Measurements from ENCODE around the gene BORCS6.

Gene BORCS6

DNA sequence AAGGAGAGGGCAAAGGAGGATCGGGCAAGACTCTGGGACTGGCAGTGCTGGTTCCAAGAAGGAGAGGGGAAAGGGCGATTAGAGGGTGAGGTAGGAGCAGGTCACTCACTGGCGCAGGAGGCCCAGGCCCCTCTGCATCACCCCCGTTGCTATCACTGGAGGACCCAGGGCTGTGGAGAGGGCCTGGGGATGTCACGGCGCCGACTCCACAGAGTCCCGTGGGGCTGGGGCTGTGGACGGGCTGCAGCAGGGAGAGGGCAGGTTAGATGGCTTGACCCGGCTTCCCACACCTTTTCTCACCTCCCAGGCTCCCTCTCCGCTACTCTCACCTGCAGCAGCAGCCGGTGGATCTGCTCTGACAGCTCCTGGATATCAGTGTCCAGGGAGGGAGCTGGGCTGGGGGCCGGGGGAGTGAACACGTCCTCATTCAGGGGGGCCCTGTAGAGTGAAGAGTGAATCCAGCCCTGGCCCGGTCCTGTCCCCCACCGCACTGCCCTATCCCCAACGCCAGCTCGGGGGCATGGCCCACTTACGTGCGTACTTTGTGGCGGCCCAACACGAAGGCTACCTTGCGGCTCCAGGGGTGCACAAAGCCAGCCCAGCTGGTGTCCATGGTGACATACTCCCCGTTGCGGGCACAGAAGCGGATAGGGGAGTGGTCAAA is 42.7 kb downstream of the BORCS6 start:
- TF ChIP-seq, protein P1, sequence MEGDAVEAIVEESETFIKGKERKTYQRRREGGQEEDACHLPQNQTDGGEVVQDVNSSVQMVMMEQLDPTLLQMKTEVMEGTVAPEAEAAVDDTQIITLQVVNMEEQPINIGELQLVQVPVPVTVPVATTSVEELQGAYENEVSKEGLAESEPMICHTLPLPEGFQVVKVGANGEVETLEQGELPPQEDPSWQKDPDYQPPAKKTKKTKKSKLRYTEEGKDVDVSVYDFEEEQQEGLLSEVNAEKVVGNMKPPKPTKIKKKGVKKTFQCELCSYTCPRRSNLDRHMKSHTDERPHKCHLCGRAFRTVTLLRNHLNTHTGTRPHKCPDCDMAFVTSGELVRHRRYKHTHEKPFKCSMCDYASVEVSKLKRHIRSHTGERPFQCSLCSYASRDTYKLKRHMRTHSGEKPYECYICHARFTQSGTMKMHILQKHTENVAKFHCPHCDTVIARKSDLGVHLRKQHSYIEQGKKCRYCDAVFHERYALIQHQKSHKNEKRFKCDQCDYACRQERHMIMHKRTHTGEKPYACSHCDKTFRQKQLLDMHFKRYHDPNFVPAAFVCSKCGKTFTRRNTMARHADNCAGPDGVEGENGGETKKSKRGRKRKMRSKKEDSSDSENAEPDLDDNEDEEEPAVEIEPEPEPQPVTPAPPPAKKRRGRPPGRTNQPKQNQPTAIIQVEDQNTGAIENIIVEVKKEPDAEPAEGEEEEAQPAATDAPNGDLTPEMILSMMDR (IDR thresholded peaks at IDR 0.05; ENCODE audit: low read depth, low read length, missing control alignments): no peak
- in situ Hi-C loops (cut with HindIII; ENCODE audit: low sequenced_read_pairs): no loop called here
- no peak for DNase-seq (ENCODE audit: low read depth)
- no peak overlapping the region for H3K4me3 ChIP-seq (ENCODE audit: low read depth, low read length)

DNA sequence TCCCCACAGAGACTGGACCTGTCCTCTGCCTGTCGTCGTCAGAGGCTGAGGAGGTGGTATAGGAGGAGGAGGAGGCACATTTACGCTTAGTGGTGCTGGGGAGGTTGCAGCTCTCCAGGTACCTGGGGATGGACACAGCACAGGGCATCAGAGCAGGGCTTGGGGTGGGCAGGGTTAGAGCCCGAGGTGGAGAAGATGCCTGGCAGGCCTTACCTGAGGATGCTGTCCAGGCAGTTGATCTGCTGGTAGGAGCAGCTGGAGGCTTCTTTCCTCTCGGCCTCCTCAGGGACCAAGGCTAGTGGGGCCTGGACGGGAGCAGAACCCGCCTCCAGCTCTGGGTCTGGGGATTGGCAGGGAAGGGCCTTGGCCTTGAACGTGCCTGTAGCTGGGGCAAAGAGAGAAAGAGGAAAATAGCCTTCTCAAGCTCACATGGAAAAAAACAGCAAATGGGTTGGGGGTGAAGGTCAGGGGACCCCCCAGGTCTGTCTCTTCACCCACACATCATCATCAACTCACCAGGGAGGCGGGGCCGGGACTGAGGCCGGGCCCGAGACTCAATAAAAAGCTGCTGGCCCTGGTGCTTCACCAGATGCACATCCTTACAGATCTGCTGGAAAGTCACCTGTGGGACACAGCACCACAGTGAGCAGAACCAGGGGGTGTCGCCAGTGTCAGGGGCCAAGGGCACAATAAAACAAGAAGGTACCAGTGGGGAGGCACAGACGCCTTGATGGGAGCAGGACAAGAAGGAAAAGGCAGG is 43.4 kb downstream of the BORCS6 start:
- H3K4me3 ChIP-seq (ENCODE audit: low read depth, low read length): no peak overlapping the region
- no peak for DNase-seq (ENCODE audit: low read depth)
- TF ChIP-seq, protein P1 (IDR thresholded peaks at IDR 0.05; ENCODE audit: low read depth, low read length, missing control alignments): no peak
- in situ Hi-C loops (cut with HindIII; ENCODE audit: low sequenced_read_pairs): no loop called here

DNA sequence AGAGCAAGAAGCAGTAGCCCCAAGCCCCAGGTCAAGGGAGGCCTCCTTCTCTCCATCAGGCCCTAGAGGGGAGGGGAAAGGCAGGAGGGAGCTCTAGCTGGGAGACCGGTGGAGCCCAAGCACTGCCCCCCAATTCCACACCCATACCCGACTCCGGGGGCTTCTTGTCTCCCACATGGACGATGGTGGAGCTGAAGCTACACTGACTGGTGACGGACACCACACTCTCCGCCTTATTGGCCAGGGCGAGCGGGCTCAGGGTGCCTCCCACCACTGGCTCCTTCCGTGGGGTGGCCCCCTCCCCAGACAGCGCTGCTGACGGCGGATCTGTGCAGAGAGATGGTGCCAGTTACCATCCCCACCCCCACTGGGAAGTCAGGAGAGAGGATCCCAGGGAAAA is 44.2 kb downstream of the BORCS6 start:
- no peak overlapping the region for H3K4me3 ChIP-seq (ENCODE audit: low read depth, low read length)
- in situ Hi-C loops (cut with HindIII; ENCODE audit: low sequenced_read_pairs): no loop called here
- TF ChIP-seq, protein P1 (IDR thresholded peaks at IDR 0.05; ENCODE audit: low read depth, low read length, missing control alignments): no peak
- DNase-seq (ENCODE audit: low read depth): no peak

DNA sequence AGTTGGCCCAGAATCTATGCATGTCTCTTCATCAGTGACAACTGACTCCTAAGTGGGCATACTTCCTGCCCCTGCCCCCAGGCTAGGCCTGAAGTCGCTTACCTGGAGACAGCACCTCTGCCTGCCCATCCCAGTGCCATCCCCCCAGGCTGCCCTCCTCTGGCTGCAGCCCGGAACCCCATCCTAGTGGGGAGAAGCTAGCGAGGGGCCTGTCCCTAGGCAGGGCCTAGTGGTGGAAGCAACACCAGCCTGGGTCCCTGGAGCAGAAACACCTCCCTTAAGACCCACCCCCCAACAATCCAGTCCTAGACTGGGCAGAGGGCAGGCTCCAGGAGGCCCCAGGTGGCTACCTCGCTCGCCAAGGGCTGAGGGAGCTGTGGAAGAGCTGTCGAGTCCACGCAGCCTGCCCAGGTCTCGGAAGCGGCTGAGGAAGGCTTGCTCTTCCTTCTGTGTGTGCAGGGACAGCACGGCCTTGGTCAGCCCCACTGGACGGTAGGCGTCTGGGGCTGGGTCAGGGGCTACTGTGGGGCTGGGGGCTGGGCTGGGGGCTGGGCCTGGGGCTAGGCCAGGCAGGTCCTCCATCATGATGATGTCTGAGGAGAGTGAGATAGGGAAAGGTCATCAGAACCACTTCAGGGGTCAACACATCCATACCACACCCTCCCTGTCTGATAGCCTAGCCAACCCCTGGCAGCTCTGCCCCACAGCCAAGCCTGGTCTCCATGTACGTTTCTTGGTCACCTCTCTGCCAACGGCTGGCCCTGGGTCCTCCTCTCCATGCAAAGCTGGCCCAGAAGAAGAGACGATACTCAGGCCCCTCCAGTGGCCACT is 45.4 kb downstream of the BORCS6 start:
- in situ Hi-C loops (cut with HindIII; ENCODE audit: low sequenced_read_pairs): no loop called here
- DNase-seq (ENCODE audit: low read depth): no peak
- TF ChIP-seq, protein P1 (IDR thresholded peaks at IDR 0.05; ENCODE audit: low read depth, low read length, missing control alignments): no peak
- no peak overlapping the region for H3K4me3 ChIP-seq (ENCODE audit: low read depth, low read length)

DNA sequence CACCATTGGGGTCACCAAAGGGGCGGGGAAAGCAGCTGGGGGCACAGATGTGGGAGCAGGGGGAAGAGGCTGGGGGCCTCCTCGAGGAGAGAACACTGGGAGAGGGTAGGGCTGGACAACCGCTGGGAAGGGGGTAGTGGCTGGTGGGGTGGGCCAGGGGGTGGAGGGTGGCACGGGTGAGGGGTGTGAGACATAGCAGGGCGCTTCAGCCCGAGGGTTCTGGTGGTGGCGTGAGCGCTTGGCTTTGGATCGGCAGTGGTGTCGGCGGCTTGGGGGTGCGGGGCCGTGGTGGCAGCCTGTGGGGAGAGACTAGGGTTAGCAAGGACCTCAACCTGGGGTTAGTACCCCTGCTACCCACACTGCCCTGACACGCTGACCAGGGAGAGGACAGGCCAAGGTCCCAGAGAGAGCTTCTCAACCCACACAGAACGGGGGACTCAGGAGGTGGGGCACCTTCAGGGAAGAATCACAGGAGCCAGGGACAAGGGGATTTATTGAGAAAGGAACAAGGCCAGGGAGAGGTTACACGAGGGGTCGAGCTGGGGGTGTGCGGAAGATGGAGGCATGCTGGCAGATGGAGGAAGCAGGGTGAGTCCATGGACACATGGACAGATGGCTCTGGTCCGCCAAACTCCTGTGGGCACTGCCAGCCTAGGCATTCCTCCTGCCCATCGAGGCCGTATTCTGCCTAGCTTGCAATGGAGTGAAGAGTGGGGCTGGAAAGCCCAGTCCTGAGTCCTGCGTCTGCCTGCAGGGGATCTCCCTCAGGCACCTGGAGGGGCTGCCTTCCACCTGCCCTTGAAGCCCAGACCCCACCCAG is 46.2 kb downstream of the BORCS6 start:
- DNase-seq (ENCODE audit: low read depth): no peak
- in situ Hi-C loops (cut with HindIII; ENCODE audit: low sequenced_read_pairs): no loop called here
- H3K4me3 ChIP-seq (ENCODE audit: low read depth, low read length): no peak overlapping the region
- TF ChIP-seq, protein P1 (IDR thresholded peaks at IDR 0.05; ENCODE audit: low read depth, low read length, missing control alignments): no peak

Data from astrocyte of the cerebellum (primary cell).